H1 (cell line): Measurements from ENCODE around the gene MAP6D1. TPM values are rescaled to one million over a fixed set of nuclear protein-coding genes. Genes with fewer than 3 reads are reported as not detected.
A peak's percentile ranks its signal among the peaks of the same experiment; 100 is the strongest.

ENCODE experiments used
- CTCF ChIA-PET: fragments of 300-600 bp; sonication (Branson Sonifier 250); formaldehyde crosslinking; loops from one replicate; lab custom pipeline; 2021; ENCODE audit not compliant: partially characterized antibody; lab: Charles Lee
- POLR2A ChIA-PET: fragments of 300-600 bp; sonication (Branson Sonifier 250); formaldehyde crosslinking; loops from one replicate; lab custom pipeline; 2021; ENCODE audit warnings: inconsistent platforms; ENCODE audit not compliant: partially characterized antibody; lab: Charles Lee
- DNase-seq, 2 experiments: peaks; one replicate each; pipeline versions ENCODE4 v3.0.0 to v3.0.0-alpha.2; 2010 to 2022; ENCODE audit warnings: low spot score in 2 of 2, low read depth in 1 of 2, mixed read lengths in 1 of 2
- FAIRE-seq: peaks from 2 replicates; lab custom pipeline; 2011; peaks lifted over from hg19 to GRCh38; lab: Jason Lieb, UNC
- H2AFZ ChIP-seq: 2 replicates; pipeline ENCODE4 v1.8.1; 2012; ENCODE audit warnings: low read length, inconsistent platforms
- H2AK5ac ChIP-seq: 2 replicates; pipeline ENCODE4 v1.6.1; 2013; ENCODE audit warnings: low read depth, low read length
- H2BK120ac ChIP-seq: replicated peaks from 2 replicates; pipeline ENCODE3; 2013; ENCODE audit warnings: low read depth, low read length, inconsistent platforms
- H2BK12ac ChIP-seq: 2 replicates; pipeline ENCODE4 v1.6.1; 2013; ENCODE audit warnings: low read depth, low read length
- H2BK15ac ChIP-seq: 2 replicates; pipeline ENCODE4 v1.6.1; 2013; ENCODE audit warnings: low read length
- H2BK20ac ChIP-seq: 2 replicates; pipeline ENCODE4 v1.6.1; 2013; ENCODE audit warnings: low read length
- H2BK5ac ChIP-seq: 2 replicates; pipeline ENCODE4 v1.6.1; 2013; ENCODE audit warnings: low read depth, low read length
- H3K14ac ChIP-seq: 2 replicates; pipeline ENCODE4 v1.6.1; 2013; ENCODE audit warnings: inconsistent platforms; ENCODE audit not compliant: insufficient read length
- H3K18ac ChIP-seq: 2 replicates; pipeline ENCODE4 v1.6.1; 2013; ENCODE audit warnings: low read length; ENCODE audit errors: extremely low read depth
- H3K23ac ChIP-seq: 2 replicates; pipeline ENCODE4 v1.6.1; 2013; ENCODE audit warnings: inconsistent platforms; ENCODE audit not compliant: insufficient read length
- H3K23me2 ChIP-seq: 2 replicates; pipeline ENCODE4 v1.6.1; 2013; ENCODE audit warnings: low read depth, low read length
- H3K27ac ChIP-seq: 2 replicates; pipeline ENCODE4 v1.6.1; 2011; ENCODE audit warnings: low read depth, low read length, inconsistent platforms
- H3K27me3 ChIP-seq, 4 experiments: replicated peaks in 1 of 4; 1 replicate in 1 of 4; 2 replicates in 3 of 4; pipeline versions ENCODE4 v1.6.1 to v1.8.1; 2011 to 2013; ENCODE audit warnings: low read length in 3 of 4, mild to moderate bottlenecking in 3 of 4, inconsistent platforms in 2 of 4, mixed read lengths in 2 of 4, moderate library complexity in 1 of 4; ENCODE audit not compliant: control insufficient read depth in 3 of 4, insufficient read depth in 3 of 4; ENCODE audit errors: extremely low read depth in 1 of 4
- H3K36me3 ChIP-seq, 4 experiments: 2 replicates each; pipeline versions ENCODE4 v1.6.1 to v1.8.1; 2011 to 2013; ENCODE audit warnings: mild to moderate bottlenecking in 4 of 4, low read length in 3 of 4, moderate library complexity in 2 of 4, control low read depth in 1 of 4, inconsistent platforms in 1 of 4; ENCODE audit not compliant: insufficient read depth in 4 of 4, control insufficient read depth in 2 of 4
- H3K4ac ChIP-seq: replicated peaks from 2 replicates; pipeline ENCODE3; 2013; ENCODE audit warnings: low read length, low read depth, mixed read lengths, inconsistent platforms; ENCODE audit not compliant: insufficient read length
- H3K4me1 ChIP-seq, 4 experiments: replicated peaks in 1 of 4; 1 replicate in 1 of 4; 2 replicates in 3 of 4; pipeline versions ENCODE4 v1.6.1 to v1.8.1; 2011 to 2013; ENCODE audit warnings: low read length in 3 of 4, inconsistent platforms in 2 of 4, mixed read lengths in 1 of 4; ENCODE audit not compliant: insufficient read depth in 4 of 4, control insufficient read depth in 3 of 4
- H3K4me2 ChIP-seq, 2 experiments: 2 replicates each; pipeline versions ENCODE4 v1.6.1 to v1.8.1; 2011 to 2013; ENCODE audit warnings: low read depth in 2 of 2, low read length in 2 of 2, control low read depth in 1 of 2, inconsistent platforms in 1 of 2, mild to moderate bottlenecking in 1 of 2; ENCODE audit not compliant: insufficient read depth in 1 of 2
- H3K4me3 ChIP-seq, 4 experiments: fragments of 200-600, 300-600 bp in 1 of 4; sonication (generic), shearing (Covaris generic), sonication (Bioruptor Twin) in 1 of 4; 2 replicates each; pipeline versions ENCODE4 v1.5.1 to v1.8.1; 2011 to 2016; ENCODE audit warnings: low read length in 4 of 4, low read depth in 3 of 4, control low read depth in 2 of 4, inconsistent platforms in 2 of 4, mild to moderate bottlenecking in 2 of 4, mixed read lengths in 1 of 4, moderate library complexity in 1 of 4; ENCODE audit not compliant: insufficient read depth in 2 of 4; ENCODE audit errors: extremely low read depth in 1 of 4
- H3K56ac ChIP-seq: replicated peaks from 2 replicates; pipeline ENCODE3; 2013; ENCODE audit warnings: low read depth, mild to moderate bottlenecking, mixed read lengths, low read length, inconsistent platforms; ENCODE audit not compliant: insufficient read length
- H3K79me1 ChIP-seq: 2 replicates; pipeline ENCODE4 v1.6.1; 2013; ENCODE audit warnings: low read depth, low read length, control low read depth
- H3K79me2 ChIP-seq, 2 experiments: 2 replicates each; pipeline versions ENCODE4 v1.6.1 to v1.8.1; 2012 to 2013; ENCODE audit warnings: low read length in 2 of 2, mild to moderate bottlenecking in 2 of 2, inconsistent platforms in 1 of 2; ENCODE audit not compliant: insufficient read depth in 2 of 2, control insufficient read depth in 1 of 2
- H3K9ac ChIP-seq, 4 experiments: replicated peaks in 1 of 4; 1 replicate in 1 of 4; 2 replicates in 3 of 4; pipeline versions ENCODE4 v1.6.1 to v1.8.1; 2011 to 2013; ENCODE audit warnings: low read depth in 3 of 4, low read length in 3 of 4, control low read depth in 2 of 4, mild to moderate bottlenecking in 2 of 4, moderate library complexity in 2 of 4, inconsistent platforms in 1 of 4; ENCODE audit errors: extremely low read depth in 1 of 4
- H3K9me3 ChIP-seq, 2 experiments: 2 replicates each; pipeline versions ENCODE4 v1.6.1 to v1.8.1; 2012 to 2013; ENCODE audit warnings: mild to moderate bottlenecking in 2 of 2, moderate library complexity in 2 of 2, control low read depth in 1 of 2, inconsistent platforms in 1 of 2, low read depth in 1 of 2, low read length in 1 of 2, mixed read lengths in 1 of 2; ENCODE audit not compliant: insufficient read depth in 2 of 2
- H4K20me1 ChIP-seq, 2 experiments: replicated peaks in 1 of 2; 2 replicates each; pipeline versions ENCODE3 to v1.8.1; 2011 to 2013; ENCODE audit warnings: inconsistent platforms in 2 of 2, low read length in 2 of 2, mild to moderate bottlenecking in 1 of 2; ENCODE audit not compliant: insufficient read depth in 2 of 2, control insufficient read depth in 1 of 2
- H4K5ac ChIP-seq: 2 replicates; pipeline ENCODE4 v1.6.1; 2013; ENCODE audit warnings: low read length, low read depth, mixed read lengths, inconsistent platforms; ENCODE audit not compliant: insufficient read length
- H4K8ac ChIP-seq: 2 replicates; pipeline ENCODE4 v1.8.0; 2013; ENCODE audit warnings: mild to moderate bottlenecking, moderate library complexity, low read length, inconsistent platforms; ENCODE audit not compliant: insufficient read depth; ENCODE audit errors: extremely low read depth
- H4K91ac ChIP-seq: replicated peaks from 2 replicates; pipeline ENCODE3; 2013; ENCODE audit warnings: low read length, mixed read lengths, inconsistent platforms; ENCODE audit not compliant: insufficient read length
- POLR2A ChIP-seq, 2 experiments: IDR thresholded peaks; 1 replicate in 1 of 2; 2 replicates in 1 of 2; pipeline ENCODE4 v1.6.1; 2011; ENCODE audit warnings: low read depth in 2 of 2, low read length in 2 of 2, mild to moderate bottlenecking in 2 of 2; ENCODE audit errors: control extremely low read depth in 1 of 2
- SAP30 ChIP-seq: fragments of 300-600 bp; sonication (generic); IDR thresholded peaks from 2 replicates; pipeline ENCODE4 v1.7.1; 2012; ENCODE audit warnings: low read length, moderate library complexity, mild to moderate bottlenecking, inconsistent platforms; ENCODE audit not compliant: insufficient read depth, insufficient replicate concordance
- WGBS, 2 experiments: shearing (Covaris generic) in 1 of 2; methylation state at CpG; one replicate each; pipeline versions ENCODE4 v1.1.6 to v1.1.7; 2013 to 2015; ENCODE audit warnings: low lambda C conversion rate in 2 of 2, mixed read lengths in 2 of 2, inconsistent platforms in 1 of 2, low coverage in 1 of 2, missing lambda C conversion rate in 1 of 2; ENCODE audit not compliant: insufficient replicate concordance in 2 of 2, insufficient coverage in 1 of 2, insufficient read length in 1 of 2; ENCODE audit errors: extremely low coverage in 1 of 2, missing lambda C conversion rate in 1 of 2; 5-methylcytosine and 5-hydroxymethylcytosine counted together
- polyA plus RNA-seq, 7 experiments: library from polyadenylated mRNA; depleted of rRNA in 3 of 7; stranded (reverse) in 5 of 7; unstranded in 2 of 7; fragments of >200 nt in 5 of 7; fragments of 200-250 nt in 2 of 7; gene quantifications; 1 replicate in 5 of 7; 2 replicates in 1 of 7; 4 replicates in 1 of 7; pipeline versions ENCODE4 v1.2.1 to v1.2.3, GENCODE V29; 2011 to 2013; ENCODE audit warnings: missing spikeins in 2 of 7, mixed read lengths in 2 of 7
- total RNA-seq: library from RNA; stranded (reverse); fragmentation: NEBNext Ultra II Directional; extraction: Animal tissue kit (Norgen Biotek cat#: 25700); gene quantifications from 2 replicates; pipeline ENCODE4 v1.2.1, GENCODE V29; 2021

The MAP6D1 gene
- total and polyA plus RNA-seq, 2 of the 8 experiments (the other 6 are each of a cell fraction or from before 2014, with no cell fraction given) = 4.8 to 5.2 TPM

GRCh38 chr3:183815563-183815940 is 9.8 kb downstream of the MAP6D1 start:
- H4K8ac ChIP-seq = no peak overlapping the region; the same call in 1 of the 2 replicates
- no peak for DNase-seq
- peak overlapping the region; percentile 44; the same call in 1 of the 2 replicates for H2BK5ac ChIP-seq
- H3K36me3 ChIP-seq = peaks cover 4 to 18% (median 10%) of the 10 kb centered on the region in 4 experiments
- no peak overlapping the region for H3K4me2 ChIP-seq
- H3K27ac ChIP-seq = no peak overlapping the region
- H4K20me1 ChIP-seq = peaks cover 0 to 3% of the 10 kb centered on the region in 2 experiments
- 89% methylated on average over 9 of the region's 9 CpGs; no CpG with 5 or more reads in 1 of the 2 experiments for WGBS, 2 experiments
- H2BK120ac ChIP-seq = no peak overlapping the region
- no peaks in the 10 kb centered on the region; a peak in 2 of 7 replicates for H3K4me1 ChIP-seq
- H3K56ac ChIP-seq = no peak overlapping the region
- H3K4ac ChIP-seq = no peak overlapping the region
- H2BK20ac ChIP-seq = no peak overlapping the region
- H3K23me2 ChIP-seq = no peaks in the 10 kb centered on the region
- ChIA-PET CTCF (interaction anchor here (0.9 to 2.4 kb wide), 5 partner anchors 10 to 344 kb away, joined by 3 to 8 read pairs (median 4); no protein-coding TSS in a partner anchor), POLR2A (interaction anchor here (1.6 kb wide), 1 partner anchor 10 kb away, joined by 4 read pairs; the partner anchor contains the start of gene MAP6D1)
- H3K4me3 ChIP-seq = no peak overlapping the region
- FAIRE-seq = no peak
- no peak overlapping the region for H4K5ac ChIP-seq
- H3K79me2 ChIP-seq = no peaks in the 10 kb centered on the region
- H2AFZ ChIP-seq = no peak overlapping the region
- no peaks in the 10 kb centered on the region for H3K27me3 ChIP-seq
- no peak overlapping the region for H4K91ac ChIP-seq
- H3K79me1 ChIP-seq = no peaks in the 10 kb centered on the region
- H3K14ac ChIP-seq = no peak overlapping the region
- no peak overlapping the region for H3K18ac ChIP-seq
- no peak overlapping the region for H2BK15ac ChIP-seq
- no peak overlapping the region for H2BK12ac ChIP-seq
- no peak overlapping the region for H2AK5ac ChIP-seq
- no peaks in the 10 kb centered on the region for H3K9me3 ChIP-seq
- no peak overlapping the region; a peak in 1 of 7 replicates for H3K9ac ChIP-seq
- TF ChIP-seq POLR2A (IDR thresholded peaks at IDR 0.05; ENCODE audit: control extremely low read depth in 1 of 2, low read depth in 2 of 2, low read length in 2 of 2) = peak in 1 of 2 experiments; percentile 36; a peak in 1 of 3 replicates
- TF ChIP-seq SAP30 = no peak
- H3K23ac ChIP-seq = no peak overlapping the region
